Mesendoderm (in vitro differentiated cells): ENCODE data around the gene PTTG1.

Experiments used
- DNase-seq: peaks from one replicate; pipeline ENCODE4 v3.0.0; 2013
- H2AK5ac ChIP-seq: 2 replicates; pipeline ENCODE4 v1.6.1; 2013; ENCODE audit warnings: low read length, inconsistent platforms
- H2BK120ac ChIP-seq: 2 replicates; pipeline ENCODE4 v1.6.1; 2013; ENCODE audit warnings: low read depth, mild to moderate bottlenecking, low read length, moderate library complexity, mixed read lengths
- H2BK15ac ChIP-seq: replicated peaks from 2 replicates; pipeline ENCODE4 v1.6.1; 2013; ENCODE audit warnings: low read depth, mild to moderate bottlenecking, moderate library complexity
- H2BK5ac ChIP-seq: 2 replicates; pipeline ENCODE4 v1.6.1; 2013; ENCODE audit warnings: low read length, inconsistent platforms
- H3K18ac ChIP-seq: 2 replicates; pipeline ENCODE4 v1.6.1; 2013; ENCODE audit warnings: mild to moderate bottlenecking, low read length, mixed read lengths
- H3K23ac ChIP-seq: one replicate; pipeline ENCODE4 v1.6.1; 2013; ENCODE audit warnings: low read length
- H3K27ac ChIP-seq: 2 replicates; pipeline ENCODE4 v1.5.1; 2013; ENCODE audit warnings: low read depth, mild to moderate bottlenecking, inconsistent platforms, low read length, moderate library complexity
- H3K27me3 ChIP-seq: 2 replicates; pipeline ENCODE4 v1.6.1; 2013; ENCODE audit warnings: low read length, control low read depth, mild to moderate bottlenecking, inconsistent platforms; ENCODE audit not compliant: insufficient read depth, poor library complexity
- H3K36me3 ChIP-seq: 2 replicates; pipeline ENCODE4 v1.6.1; 2013; ENCODE audit warnings: low read length, inconsistent platforms; ENCODE audit not compliant: control insufficient read depth, insufficient read depth
- H3K4ac ChIP-seq: one replicate; pipeline ENCODE4 v1.6.1; 2013; ENCODE audit warnings: low read depth, mild to moderate bottlenecking, low read length, moderate library complexity
- H3K4me1 ChIP-seq: 2 replicates; pipeline ENCODE4 v1.6.1; 2013; ENCODE audit warnings: low read depth, low read length, inconsistent platforms; ENCODE audit not compliant: control insufficient read depth
- H3K4me2 ChIP-seq: 2 replicates; pipeline ENCODE4 v1.6.1; 2013; ENCODE audit warnings: low read length
- H3K4me3 ChIP-seq: 2 replicates; pipeline ENCODE4 v1.5.1; 2013; ENCODE audit warnings: mild to moderate bottlenecking, low read length
- H3K56ac ChIP-seq: one replicate; pipeline ENCODE4 v1.6.1; 2013; ENCODE audit warnings: low read length
- H3K79me1 ChIP-seq: 2 replicates; pipeline ENCODE4 v1.6.1; 2013; ENCODE audit warnings: low read length, inconsistent platforms
- H3K79me2 ChIP-seq: 2 replicates; pipeline ENCODE4 v1.6.1; 2013; ENCODE audit warnings: mild to moderate bottlenecking, low read length; ENCODE audit not compliant: control insufficient read depth, insufficient read depth
- H3K9ac ChIP-seq: 2 replicates; pipeline ENCODE4 v1.6.1; 2013; ENCODE audit warnings: low read length, inconsistent platforms
- H4K5ac ChIP-seq: one replicate; pipeline ENCODE4 v1.6.1; 2013; ENCODE audit warnings: low read length
- H4K8ac ChIP-seq: one replicate; pipeline ENCODE4 v1.6.1; 2013; ENCODE audit warnings: low read depth, mild to moderate bottlenecking, control low read depth, low read length, moderate library complexity
- WGBS: extraction: QIAGEN DNeasy Blood & Tissue Kit; methylation state at CpG from one replicate; pipeline ENCODE4 v1.1.7; 2013; ENCODE audit warnings: low lambda C conversion rate, missing lambda C conversion rate; ENCODE audit not compliant: insufficient coverage; ENCODE audit errors: extremely low coverage; 5-methylcytosine and 5-hydroxymethylcytosine counted together

The PTTG1 gene

DNA sequence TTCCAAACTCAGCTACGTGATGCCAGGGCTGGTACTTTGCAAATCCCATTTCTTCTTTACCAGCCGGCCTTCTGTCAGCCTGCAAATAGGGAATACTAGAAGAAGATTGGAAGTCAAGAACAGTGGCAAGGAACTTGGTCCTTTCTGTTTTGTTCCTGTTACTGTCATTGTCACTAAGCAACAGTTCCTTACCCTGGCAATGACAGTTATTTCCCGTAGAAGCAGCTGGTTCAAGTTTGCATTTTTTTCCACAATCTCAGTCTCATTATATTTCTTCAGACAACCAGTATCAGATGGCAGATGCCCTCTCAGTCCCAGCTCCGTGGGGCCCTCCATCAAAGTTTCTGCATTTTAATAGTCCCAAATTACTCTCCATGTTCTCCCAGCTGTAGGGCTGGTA lies 42.1 kb upstream of the PTTG1 start:
- Histone ChIP-seq H3K36me3 (no peaks in the 10 kb centered on the region), H2BK5ac (no peak overlapping the region), H2BK15ac (no peak overlapping the region), H4K5ac (no peak overlapping the region), H3K18ac (no peak overlapping the region), H3K56ac (no peak overlapping the region), H2BK120ac (no peak overlapping the region), H3K23ac (no peak overlapping the region), H3K79me2 (no peaks in the 10 kb centered on the region), H3K27me3 (no peaks in the 10 kb centered on the region), H3K9ac (no peak overlapping the region), H3K4me1 (no peaks in the 10 kb centered on the region), H4K8ac (no peak overlapping the region), H2AK5ac (no peak overlapping the region), H3K4ac (no peak overlapping the region), H3K4me2 (no peak overlapping the region), H3K79me1 (no peaks in the 10 kb centered on the region), H3K4me3 (no peak overlapping the region), H3K27ac (no peak overlapping the region)
- DNase-seq = no peak
- no CpG with 5 or more reads among the region's 4 CpGs for WGBS

DNA sequence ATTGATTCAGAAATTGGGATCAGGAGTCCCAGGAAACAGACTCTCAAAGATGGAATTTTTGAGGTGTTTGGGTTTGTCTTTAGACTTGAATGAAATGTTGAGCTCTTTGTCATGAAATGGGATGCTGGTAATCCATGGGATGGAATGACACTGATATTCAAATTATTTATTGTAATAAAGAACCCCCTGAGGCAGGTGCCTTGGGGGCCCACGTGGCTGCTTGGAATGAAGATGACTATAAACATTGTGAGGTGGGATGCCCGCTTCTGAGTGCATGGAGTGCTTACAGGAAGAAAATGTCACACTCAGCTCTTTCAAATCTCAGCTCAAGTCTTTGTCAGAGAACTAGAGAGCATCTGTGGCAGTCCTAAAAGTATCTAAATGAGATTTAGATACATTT lies 41.6 kb upstream of the PTTG1 start:
- H3K9ac ChIP-seq = no peak overlapping the region
- H3K4me2 ChIP-seq = no peak overlapping the region
- H3K56ac ChIP-seq = no peak overlapping the region
- H2BK120ac ChIP-seq = no peak overlapping the region
- WGBS = no CpG with 5 or more reads among the region's 2 CpGs
- no peak overlapping the region for H3K4me3 ChIP-seq
- H4K8ac ChIP-seq = no peak overlapping the region
- H3K79me2 ChIP-seq = no peaks in the 10 kb centered on the region
- DNase-seq = no peak
- no peaks in the 10 kb centered on the region for H3K36me3 ChIP-seq
- H3K4ac ChIP-seq = no peak overlapping the region
- no peaks in the 10 kb centered on the region for H3K4me1 ChIP-seq
- no peaks in the 10 kb centered on the region for H3K27me3 ChIP-seq
- H3K79me1 ChIP-seq = no peaks in the 10 kb centered on the region
- no peak overlapping the region for H2BK15ac ChIP-seq
- H2AK5ac ChIP-seq = no peak overlapping the region
- H3K23ac ChIP-seq = no peak overlapping the region
- H4K5ac ChIP-seq = no peak overlapping the region
- H2BK5ac ChIP-seq = no peak overlapping the region
- H3K18ac ChIP-seq = no peak overlapping the region
- no peak overlapping the region for H3K27ac ChIP-seq

DNA sequence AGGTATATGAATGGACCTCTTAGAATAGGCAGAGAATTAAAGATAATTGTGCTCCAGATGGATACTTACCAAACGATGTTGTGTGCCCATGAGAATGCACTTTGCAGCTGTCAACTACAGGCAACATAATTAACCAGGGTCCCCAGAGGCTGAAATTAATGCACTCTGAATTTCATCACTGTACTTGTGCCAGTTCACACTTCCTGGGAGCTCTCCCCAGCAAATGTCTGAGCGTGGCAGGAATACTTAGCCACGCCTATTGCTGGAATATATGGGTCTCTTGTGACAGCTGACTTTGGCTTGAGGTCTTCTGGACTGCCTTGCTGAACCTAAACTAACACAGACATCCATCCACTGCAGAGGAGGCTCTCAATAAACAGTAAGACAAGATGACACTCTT lies 39.3 kb upstream of the PTTG1 start:
- H3K9ac ChIP-seq = no peak overlapping the region
- H2BK15ac ChIP-seq = no peak overlapping the region
- H3K23ac ChIP-seq = no peak overlapping the region
- H3K36me3 ChIP-seq = no peaks in the 10 kb centered on the region
- no peak for DNase-seq
- no peak overlapping the region for H4K8ac ChIP-seq
- no peak overlapping the region for H3K27ac ChIP-seq
- no peak overlapping the region for H3K4ac ChIP-seq
- no peak overlapping the region for H2AK5ac ChIP-seq
- H3K18ac ChIP-seq = no peak overlapping the region
- no peaks in the 10 kb centered on the region for H3K27me3 ChIP-seq
- H3K56ac ChIP-seq = no peak overlapping the region
- no peaks in the 10 kb centered on the region for H3K79me2 ChIP-seq
- H4K5ac ChIP-seq = no peak overlapping the region
- no peaks in the 10 kb centered on the region for H3K4me1 ChIP-seq
- no peak overlapping the region for H3K4me3 ChIP-seq
- H3K4me2 ChIP-seq = no peak overlapping the region
- no CpG with 5 or more reads among the region's 3 CpGs for WGBS
- no peaks in the 10 kb centered on the region for H3K79me1 ChIP-seq
- no peak overlapping the region for H2BK120ac ChIP-seq
- no peak overlapping the region for H2BK5ac ChIP-seq

DNA sequence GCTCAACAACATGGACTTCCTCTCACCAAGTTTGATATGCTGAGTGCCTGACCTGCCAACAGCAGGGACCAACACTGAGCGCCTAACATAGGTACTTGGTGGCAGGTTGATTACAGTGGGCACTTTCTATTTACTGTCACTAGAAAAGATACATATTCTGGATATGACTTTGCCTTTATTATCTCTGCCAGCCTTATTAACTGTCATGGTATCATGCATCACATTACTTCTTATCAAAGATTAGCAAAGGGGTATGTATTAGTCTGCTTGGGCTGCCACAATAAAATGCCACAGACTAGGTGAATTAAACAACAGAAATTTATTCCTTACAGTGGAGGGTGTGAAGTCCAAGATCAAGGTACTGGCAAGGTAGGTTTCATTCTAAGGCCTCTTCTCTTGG lies 37.0 kb upstream of the PTTG1 start:
- H3K79me2 ChIP-seq = no peaks in the 10 kb centered on the region
- no peaks in the 10 kb centered on the region for H3K27me3 ChIP-seq
- no peak overlapping the region for H3K18ac ChIP-seq
- H3K9ac ChIP-seq = no peak overlapping the region
- no peak overlapping the region for H2BK120ac ChIP-seq
- no peak overlapping the region for H2BK5ac ChIP-seq
- no peaks in the 10 kb centered on the region for H3K79me1 ChIP-seq
- no peaks in the 10 kb centered on the region for H3K36me3 ChIP-seq
- no peak overlapping the region for H2BK15ac ChIP-seq
- H3K4ac ChIP-seq = no peak overlapping the region
- no peak overlapping the region for H2AK5ac ChIP-seq
- H3K23ac ChIP-seq = no peak overlapping the region
- no CpG with 5 or more reads among the region's 1 CpG for WGBS
- DNase-seq = no peak
- H3K4me1 ChIP-seq = no peaks in the 10 kb centered on the region
- H4K8ac ChIP-seq = no peak overlapping the region
- H3K27ac ChIP-seq = no peak overlapping the region
- no peak overlapping the region for H4K5ac ChIP-seq
- H3K4me2 ChIP-seq = no peak overlapping the region
- no peak overlapping the region for H3K56ac ChIP-seq
- no peak overlapping the region for H3K4me3 ChIP-seq

DNA sequence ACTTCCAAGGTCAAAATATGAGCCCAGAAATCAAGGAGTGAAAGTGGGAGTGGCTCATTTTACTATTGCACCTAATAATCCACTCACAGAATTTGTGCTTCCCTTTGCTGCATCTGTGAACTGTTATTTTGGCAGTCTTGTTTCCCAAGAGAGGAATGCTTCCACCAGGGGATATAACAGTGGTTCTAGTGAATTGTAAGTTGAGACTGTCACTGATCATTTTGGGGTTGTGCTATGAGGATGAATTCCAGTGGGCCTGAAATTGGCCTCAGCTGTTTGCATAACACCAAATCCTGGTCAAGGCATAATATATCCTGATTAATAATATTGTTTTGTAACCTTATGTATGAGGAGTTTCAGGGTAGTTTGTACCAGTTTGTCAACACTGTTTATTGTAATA lies 36.2 kb upstream of the PTTG1 start:
- Histone ChIP-seq H3K36me3 (no peaks in the 10 kb centered on the region), H4K8ac (no peak overlapping the region), H3K79me1 (no peaks in the 10 kb centered on the region), H2BK120ac (no peak overlapping the region), H3K4ac (no peak overlapping the region), H3K79me2 (no peaks in the 10 kb centered on the region), H3K9ac (no peak overlapping the region), H3K27ac (no peak overlapping the region), H3K4me1 (no peaks in the 10 kb centered on the region), H4K5ac (no peak overlapping the region), H3K4me2 (no peak overlapping the region), H2BK5ac (no peak overlapping the region), H3K27me3 (no peaks in the 10 kb centered on the region), H3K18ac (no peak overlapping the region), H3K23ac (no peak overlapping the region), H2BK15ac (no peak overlapping the region), H3K4me3 (no peak overlapping the region), H2AK5ac (no peak overlapping the region), H3K56ac (no peak overlapping the region)
- DNase-seq = no peak

DNA sequence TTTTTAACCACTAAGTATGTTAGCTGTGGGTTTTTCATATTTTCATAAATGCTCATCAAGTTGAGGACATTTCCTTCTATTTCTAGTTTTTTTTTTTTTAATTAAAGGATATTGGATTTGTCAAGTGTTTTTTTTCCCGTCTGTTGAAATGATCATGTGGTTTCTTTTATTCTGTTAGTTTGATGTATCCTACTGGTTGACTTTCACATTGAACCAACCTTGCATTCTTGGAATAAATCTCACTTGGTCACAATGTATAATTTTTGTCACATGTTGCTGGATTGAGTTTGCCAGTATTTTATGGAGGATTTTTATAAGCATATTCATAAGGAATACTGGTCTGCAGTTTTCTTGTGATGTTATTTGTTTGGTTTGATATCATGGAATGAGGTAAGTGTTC lies 34.2 kb upstream of the PTTG1 start:
- Histone ChIP-seq H3K36me3 (no peaks in the 10 kb centered on the region), H3K79me2 (no peaks in the 10 kb centered on the region), H3K4me1 (no peaks in the 10 kb centered on the region), H3K27me3 (no peaks in the 10 kb centered on the region), H2BK15ac (no peak overlapping the region), H3K4me3 (no peak overlapping the region), H2AK5ac (no peak overlapping the region), H3K4me2 (no peak overlapping the region), H3K23ac (no peak overlapping the region), H3K9ac (no peak overlapping the region), H4K5ac (no peak overlapping the region), H2BK120ac (no peak overlapping the region), H3K4ac (no peak overlapping the region), H3K18ac (no peak overlapping the region), H2BK5ac (no peak overlapping the region), H3K79me1 (no peaks in the 10 kb centered on the region), H3K56ac (no peak overlapping the region), H4K8ac (no peak overlapping the region), H3K27ac (no peak overlapping the region)
- no peak for DNase-seq
- WGBS = no CpG with 5 or more reads among the region's 1 CpG
